ENCODE data around the gene CCDC170.

Gene CCDC170

GRCh38 chr6:151658091-151658490 is 164.3 kb downstream of the CCDC170 start:
- DNase-seq, result no peak

DNA sequence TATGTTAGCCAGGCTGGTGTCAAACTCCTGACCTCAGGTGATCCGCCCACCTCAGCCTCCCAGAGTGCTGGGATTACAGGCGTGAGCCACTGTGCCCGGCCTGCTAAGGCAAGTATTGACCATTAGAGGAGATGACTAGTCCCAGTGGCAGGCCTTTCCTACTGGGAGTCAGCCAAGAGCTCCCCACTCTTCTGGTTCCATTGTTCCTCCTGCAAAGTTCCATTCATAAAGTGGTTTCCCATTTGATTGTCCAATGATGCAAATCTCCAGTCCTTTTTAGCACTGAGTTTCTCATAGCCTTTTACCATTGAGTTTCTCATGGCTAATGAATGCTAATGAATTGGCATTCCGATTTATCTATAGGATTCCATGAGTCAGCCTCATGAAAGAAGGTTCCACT is 165.4 kb downstream of the CCDC170 start:
- DNase-seq, result no peak

DNA sequence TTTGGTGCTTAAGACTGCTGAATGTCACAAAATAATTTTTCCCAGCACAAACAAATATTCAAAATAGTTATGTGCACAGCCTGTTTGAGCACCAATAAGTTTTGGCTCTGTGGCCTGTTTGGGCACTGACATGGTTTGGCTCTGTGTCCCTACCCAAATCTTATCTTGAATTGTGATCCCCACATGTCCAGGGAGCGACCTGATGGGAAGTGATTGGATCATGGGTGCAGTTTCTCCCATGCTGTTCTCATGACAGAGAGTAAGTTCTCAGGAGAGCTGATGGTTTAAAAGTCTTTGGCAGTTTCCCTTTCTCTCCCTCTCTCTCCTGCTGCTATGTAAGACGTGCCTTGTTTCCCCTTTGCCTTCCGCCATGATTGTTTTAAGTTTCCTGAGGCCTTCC is 167.7 kb downstream of the CCDC170 start:
- DNase-seq, result no peak

DNA sequence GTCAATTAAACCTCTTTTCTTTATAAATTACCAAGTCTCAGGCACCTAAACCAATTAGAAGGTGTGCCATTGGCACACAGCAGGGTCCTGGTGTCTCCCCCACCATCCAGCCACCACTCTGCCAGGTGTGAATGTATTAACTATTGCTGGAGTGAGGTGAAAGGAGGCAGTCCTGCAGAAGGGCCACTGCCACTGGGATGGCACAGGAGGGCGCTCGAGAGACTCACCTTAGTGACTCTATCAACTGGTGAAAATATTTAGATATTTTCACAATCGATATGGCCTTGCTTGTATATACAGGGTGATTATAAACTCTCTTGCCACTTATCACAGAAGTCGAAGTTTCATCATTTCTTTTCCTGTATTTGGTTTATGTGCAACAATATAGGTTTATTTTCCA is 168.1 kb downstream of the CCDC170 start:
- no peak for DNase-seq

DNA sequence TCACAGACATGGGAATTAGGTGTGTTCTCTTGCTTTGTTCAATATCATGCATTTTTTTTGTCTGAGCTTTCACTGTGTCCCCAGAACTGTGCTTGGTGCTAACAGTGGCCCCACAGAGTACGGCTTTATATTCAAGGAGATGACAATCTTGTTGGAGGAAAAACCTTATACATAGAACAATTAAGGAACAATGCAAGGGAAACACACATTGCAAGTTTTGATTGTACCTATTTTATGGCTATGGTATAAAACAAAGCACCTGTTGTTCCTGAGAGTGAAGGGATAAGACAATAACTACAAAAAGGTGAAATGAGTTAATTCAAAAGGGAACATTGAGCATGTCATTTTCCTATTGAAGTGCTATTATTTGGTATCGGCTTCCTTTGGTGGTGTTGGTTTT is 169.7 kb downstream of the CCDC170 start:
- no peak for DNase-seq

DNA sequence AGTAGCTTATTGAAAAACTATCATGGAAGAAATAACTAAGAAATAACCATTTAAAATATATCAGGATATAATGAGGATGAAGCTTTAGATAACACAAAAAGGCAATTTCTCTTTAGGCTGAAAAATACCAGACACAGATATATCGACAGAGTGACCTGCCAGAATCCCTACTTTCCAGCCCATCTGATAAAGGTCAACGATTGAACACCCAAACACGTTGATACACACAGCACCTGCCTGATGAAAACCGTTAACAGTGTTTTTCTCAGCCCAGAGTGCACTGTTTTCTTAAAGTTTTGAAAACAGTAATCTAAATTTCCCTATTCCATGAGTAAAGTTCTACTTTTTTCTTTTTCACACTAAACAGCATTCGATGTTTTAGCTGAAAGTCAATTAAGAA is 170.6 kb downstream of the CCDC170 start:
- DNase-seq, result no peak

DNA sequence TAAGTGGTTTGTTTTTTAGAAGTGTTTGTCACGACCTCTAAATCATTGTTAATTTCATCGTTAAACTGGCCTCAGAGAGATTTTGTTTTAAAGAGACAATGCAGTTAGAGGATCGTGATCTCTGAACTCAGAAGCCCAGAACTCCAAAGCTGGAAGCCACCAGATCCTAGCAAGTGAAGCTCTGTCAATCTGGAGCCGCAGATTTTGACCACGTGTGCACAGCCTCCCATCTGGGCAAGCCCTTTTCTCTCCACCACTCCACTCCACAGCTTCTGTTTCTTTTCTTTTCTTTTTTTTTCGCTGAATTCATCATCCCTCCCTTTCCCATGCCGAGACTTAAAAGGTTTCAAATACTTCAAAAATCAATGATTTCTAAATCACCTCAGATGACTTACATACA is 171.5 kb downstream of the CCDC170 start:
- DNase-seq, result no peak

GRCh38 chr6:151666526-151666925 is 172.7 kb downstream of the CCDC170 start:
- no peak for DNase-seq

DNA sequence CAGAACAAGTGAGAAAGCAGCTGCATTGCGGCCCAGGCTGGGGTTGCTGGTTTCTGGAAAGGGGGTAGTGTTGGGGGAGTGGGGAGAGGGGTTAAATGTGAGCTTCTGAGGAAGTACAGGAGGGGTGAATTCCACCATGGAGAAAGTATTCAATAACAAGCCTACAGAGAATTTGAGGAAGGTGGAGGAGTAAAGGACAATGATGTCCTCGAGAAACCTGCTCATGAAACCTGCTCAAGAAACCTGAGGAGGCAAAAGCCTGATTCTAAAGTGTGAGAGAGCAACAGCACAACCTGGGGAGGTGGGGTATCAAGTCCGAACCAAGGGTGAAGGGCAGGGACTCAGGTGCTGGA is 175.4 kb downstream of the CCDC170 start:
- no peak for DNase-seq

GRCh38 chr6:151670116-151670515 is 176.3 kb downstream of the CCDC170 start:
- DNase-seq, result no peak
